ENCODE measurements around the gene MEIS1. TPM values are rescaled to one million over a fixed set of nuclear protein-coding genes. Genes with fewer than 3 reads are reported as not detected.

Gene MEIS1
- total RNA-seq, 1 experiment from 2014 or later = 89.4 TPM

DNA sequence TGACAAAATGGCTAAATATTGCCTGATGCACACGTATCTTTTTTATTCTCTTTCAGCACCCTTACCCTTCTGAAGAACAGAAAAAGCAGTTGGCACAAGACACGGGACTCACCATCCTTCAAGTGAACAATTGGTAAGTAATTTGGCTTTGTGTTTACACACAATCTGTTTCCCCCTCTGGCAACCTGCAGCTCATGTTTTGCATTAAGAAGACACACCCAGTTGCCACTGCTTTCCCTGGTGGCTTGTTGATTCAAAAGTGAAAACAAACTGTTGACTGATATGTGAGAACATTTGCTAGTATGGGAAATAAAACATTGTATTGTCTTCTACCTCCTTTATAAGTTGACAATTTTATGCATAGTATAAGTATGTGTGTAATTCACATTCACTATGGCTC lies 113.0 kb downstream of the MEIS1 start:
- H3K36me3 ChIP-seq (ENCODE audit: insufficient read depth, low read length, poor library complexity, severe bottlenecking) = peaks cover 20% of the 10 kb centered on the region
- H3K9me3 ChIP-seq (ENCODE audit: low read depth, low read length, poor library complexity, severe bottlenecking) = no peaks in the 10 kb centered on the region
- no TSS peak for BruUV-seq (replicated peaks)
- ChIA-PET CTCF (no interaction called here), POLR2A (ENCODE audit: low non-redundant PET) (no interaction called here)
- H3K4me1 ChIP-seq (ENCODE audit: insufficient read depth, low read length, poor library complexity, severe bottlenecking) = peaks cover 24% of the 10 kb centered on the region
- TF ChIP-seq CTCF (conservative IDR thresholded peaks at IDR 0.05; ENCODE audit: low read depth, low read length) (no peak), EZH2 (IDR thresholded peaks at IDR 0.05; ENCODE audit: borderline replicate concordance, low read depth, low read length, poor library complexity, severe bottlenecking) (no peak)
- H3K4me3 ChIP-seq (ENCODE audit: low read depth, low read length, poor library complexity, severe bottlenecking) = no peak overlapping the region
- no peak overlapping the region for H3K27ac ChIP-seq (ENCODE audit: low read depth, low read length, poor library complexity, severe bottlenecking)
- no peaks in the 10 kb centered on the region for H3K27me3 ChIP-seq (replicated peaks; ENCODE audit: insufficient read depth, low read depth, low read length, poor library complexity)
- DNase-seq (ENCODE audit: low spot score) = no peak
- intact Hi-C loops (cut with micrococcal nuclease; ENCODE audit: unreplicated experiment) = no loop called here

GRCh38 chr2:66548422-66548821 lies 113.5 kb downstream of the MEIS1 start:
- Histone ChIP-seq H3K4me1 (ENCODE audit: insufficient read depth, low read length, poor library complexity, severe bottlenecking) (peaks cover 24% of the 10 kb centered on the region), H3K9me3 (ENCODE audit: low read depth, low read length, poor library complexity, severe bottlenecking) (no peaks in the 10 kb centered on the region), H3K27ac (ENCODE audit: low read depth, low read length, poor library complexity, severe bottlenecking) (no peak overlapping the region), H3K36me3 (ENCODE audit: insufficient read depth, low read length, poor library complexity, severe bottlenecking) (peaks cover 20% of the 10 kb centered on the region), H3K4me3 (ENCODE audit: low read depth, low read length, poor library complexity, severe bottlenecking) (no peak overlapping the region), H3K27me3 (replicated peaks; ENCODE audit: insufficient read depth, low read depth, low read length, poor library complexity) (no peaks in the 10 kb centered on the region)
- no TSS peak for BruUV-seq (replicated peaks)
- CTCF ChIA-PET = no interaction called here
- POLR2A ChIA-PET (ENCODE audit: low non-redundant PET) = no interaction called here
- intact Hi-C loops (cut with micrococcal nuclease; ENCODE audit: unreplicated experiment) = no loop called here
- no peak for DNase-seq (ENCODE audit: low spot score)
- TF ChIP-seq CTCF (conservative IDR thresholded peaks at IDR 0.05; ENCODE audit: low read depth, low read length) (no peak), EZH2 (IDR thresholded peaks at IDR 0.05; ENCODE audit: borderline replicate concordance, low read depth, low read length, poor library complexity, severe bottlenecking) (no peak)

- TF ChIP-seq EZH2 (IDR thresholded peaks at IDR 0.05; ENCODE audit: borderline replicate concordance, low read depth, low read length, poor library complexity, severe bottlenecking) (no peak), CTCF (conservative IDR thresholded peaks at IDR 0.05; ENCODE audit: low read depth, low read length) (no peak)
- H3K4me3 ChIP-seq (ENCODE audit: low read depth, low read length, poor library complexity, severe bottlenecking) = no peak overlapping the region
- peaks cover 20% of the 10 kb centered on the region for H3K36me3 ChIP-seq (ENCODE audit: insufficient read depth, low read length, poor library complexity, severe bottlenecking)
- no peaks in the 10 kb centered on the region for H3K9me3 ChIP-seq (ENCODE audit: low read depth, low read length, poor library complexity, severe bottlenecking)
- ChIA-PET POLR2A (ENCODE audit: low non-redundant PET) (interaction anchor here (0.7 kb wide), 1 partner anchor 19 kb away, joined by 3 read pairs; no protein-coding TSS in a partner anchor), CTCF (no interaction called here)
- H3K27ac ChIP-seq (ENCODE audit: low read depth, low read length, poor library complexity, severe bottlenecking) = no peak overlapping the region
- H3K27me3 ChIP-seq (replicated peaks; ENCODE audit: insufficient read depth, low read depth, low read length, poor library complexity) = no peaks in the 10 kb centered on the region
- no TSS peak for BruUV-seq (replicated peaks)
- H3K4me1 ChIP-seq (ENCODE audit: insufficient read depth, low read length, poor library complexity, severe bottlenecking) = peaks cover 43% of the 10 kb centered on the region
- DNase-seq (ENCODE audit: low spot score) = no peak
- intact Hi-C loops (cut with micrococcal nuclease; ENCODE audit: unreplicated experiment) = no loop called here
These were observed 115.9 kb downstream of the MEIS1 start for GRCh38 chr2:66550826-66551225.
